GM12878 (cell line): ENCODE data around the gene NFATC2. TPM values are rescaled to one million over a fixed set of nuclear protein-coding genes. Genes with fewer than 3 reads are reported as not detected.
A peak's percentile ranks its signal among the peaks of the same experiment; 100 is the strongest.

Experiments used
- ATAC-seq: fragments of 200-7000 bp; cut with Tn5 transposase; 3 replicates; pipeline ENCODE4 v1.9.1; 2020; ENCODE audit warnings: mild to moderate bottlenecking, moderate library complexity
- BruUV-seq: library from RNA; stranded (reverse); fragments of 400-500 nt; replicated peaks from 2 replicates; lab custom pipeline; 2021; lab: Mats Ljungman, UMichigan
- CTCF ChIA-PET: fragments of 300-600 bp; sonication (Branson Sonifier 250); formaldehyde crosslinking; extraction: SDS; loops from one replicate; lab custom pipeline; 2021; ENCODE audit warnings: inconsistent platforms; lab: Yijun Ruan, JAX
- POLR2A ChIA-PET: fragments of 350-600 bp; formaldehyde crosslinking; extraction: SDS; loops from one replicate; lab custom pipeline; 2021; ENCODE audit warnings: inconsistent platforms; lab: Charles Lee
- RAD21 ChIA-PET: fragments of 300-600 bp; sonication (Branson Sonifier 250); formaldehyde crosslinking; loops from one replicate; lab custom pipeline; 2023; ENCODE audit warnings: antibody characterized with exemption; ENCODE audit not compliant: unreplicated experiment; lab: Charles Lee
- SMC1A ChIA-PET: fragments of 300-600 bp; sonication (Branson Sonifier 250); formaldehyde crosslinking; loops from one replicate; lab custom pipeline; 2023; ENCODE audit not compliant: unreplicated experiment, uncharacterized antibody; lab: Charles Lee
- DNase-seq: peaks from one replicate; pipeline ENCODE4 v3.0.0-alpha.2; 2011; ENCODE audit warnings: low read depth, low spot score
- FAIRE-seq: peaks from 3 replicates; lab custom pipeline; 2011; peaks lifted over from hg19 to GRCh38; lab: Jason Lieb, UNC
- H2AFZ ChIP-seq: 2 replicates; pipeline ENCODE4 v1.6.0; 2011; ENCODE audit warnings: low read depth, low read length, control low read depth; ENCODE audit not compliant: control insufficient read depth
- H3K27ac ChIP-seq: 2 replicates; pipeline ENCODE4 v1.5.1; 2011; ENCODE audit warnings: control low read depth; ENCODE audit not compliant: control insufficient read depth, insufficient read depth
- H3K27me3 ChIP-seq, 2 experiments: replicated peaks in 1 of 2; 2 replicates each; pipeline versions ENCODE4 v1.6.0 to v1.6.1; 2011; ENCODE audit warnings: low read length in 1 of 2; ENCODE audit not compliant: control insufficient read depth in 2 of 2, insufficient read depth in 2 of 2
- H3K36me3 ChIP-seq, 2 experiments: 2 replicates each; pipeline ENCODE4 v1.5.1; 2011; ENCODE audit warnings: low read length in 1 of 2; ENCODE audit not compliant: control insufficient read depth in 2 of 2, insufficient read depth in 2 of 2
- H3K4me1 ChIP-seq: 2 replicates; pipeline ENCODE4 v1.6.1; 2011; ENCODE audit warnings: mild to moderate bottlenecking, low read length, moderate library complexity, mixed read lengths; ENCODE audit not compliant: control insufficient read depth, insufficient read depth
- H3K4me2 ChIP-seq: 2 replicates; pipeline ENCODE4 v1.6.0; 2011; ENCODE audit warnings: control low read depth; ENCODE audit not compliant: control insufficient read depth, insufficient read depth
- H3K4me3 ChIP-seq: fragments of 200-600 bp; sonication (generic); 2 replicates; pipeline ENCODE4 v1.5.1; 2016
- H3K79me2 ChIP-seq: 2 replicates; pipeline ENCODE4 v1.6.0; 2011; ENCODE audit warnings: low read length; ENCODE audit not compliant: control insufficient read depth, insufficient read depth
- H3K9ac ChIP-seq: 2 replicates; pipeline ENCODE4 v1.8.0; 2011; ENCODE audit warnings: low read length, control low read depth, mixed read lengths; ENCODE audit not compliant: control insufficient read depth, insufficient read depth
- H3K9me3 ChIP-seq: replicated peaks from 3 replicates; pipeline ENCODE4 v1.5.1; 2011; ENCODE audit warnings: mild to moderate bottlenecking, low read length; ENCODE audit not compliant: control insufficient read depth, insufficient read depth
- H4K20me1 ChIP-seq: 2 replicates; pipeline ENCODE4 v1.6.0; 2011; ENCODE audit not compliant: control insufficient read depth, insufficient read depth
- IRF4 ChIP-seq: IDR thresholded peaks from 2 replicates; pipeline ENCODE4 v1.6.1; 2011; ENCODE audit warnings: low read depth, low read length
- JUNB ChIP-seq: IDR thresholded peaks from 2 replicates; pipeline ENCODE4 v1.6.1; 2016; ENCODE audit warnings: antibody characterized with exemption, mild to moderate bottlenecking
- WGBS: methylation state at CpG from one replicate; pipeline ENCODE4 v1.1.6; 2016; ENCODE audit warnings: low lambda C conversion rate; ENCODE audit not compliant: insufficient replicate concordance, insufficient coverage; ENCODE audit errors: missing lambda C conversion rate; 5-methylcytosine and 5-hydroxymethylcytosine counted together
- in situ Hi-C: fragments of 300-500 bp; cut with MboI; formaldehyde crosslinking; loops from 9 replicates; pipeline ENCODE4 v1.14.3; 2018; ENCODE audit warnings: mixed read lengths
- intact Hi-C: fragments of 100-400 bp; cut with micrococcal nuclease; formaldehyde crosslinking; loops from one replicate; pipeline ENCODE4 v1.14.2; 2022; ENCODE audit not compliant: unreplicated experiment
- polyA plus RNA-seq, 11 experiments: library from polyadenylated mRNA; depleted of rRNA in 4 of 11; unstranded in 6 of 11; stranded (reverse) in 5 of 11; fragments of >200 nt; fragmentation: Nextera tagmentation in 4 of 11; fragmentation: Illumina TruSeq in 1 of 11; extraction: Ambion mirVana in 4 of 11; extraction: Trizol in 1 of 11; gene quantifications; 1 replicate in 1 of 11; 2 replicates in 10 of 11; pipeline versions ENCODE4 v1.2.1 to v1.2.3, GENCODE V29; 2011 to 2016; ENCODE audit warnings: inconsistent platforms in 2 of 11, missing spikeins in 2 of 11, low read depth in 1 of 11
- total RNA-seq, 4 experiments: library from RNA; depleted of rRNA in 3 of 4; stranded (reverse); fragments of >200 nt in 3 of 4; fragmentation: Illumina TruSeq in 1 of 4; extraction: Trizol in 1 of 4; gene quantifications; 2 replicates each; pipeline versions ENCODE4 v1.2.1 to v1.2.3, GENCODE V29; 2013 to 2021
- TF ChIP-seq, protein P1 (sequence below): fragments of 450-650 bp; formaldehyde crosslinking; IDR thresholded peaks from 2 replicates; pipeline ENCODE4 v1.4.0; 2020; ENCODE audit warnings: mild to moderate bottlenecking, moderate library complexity
- TF ChIP-seq, protein P2 (sequence below): IDR thresholded peaks from 2 replicates; pipeline ENCODE4 v1.6.1; 2011; ENCODE audit warnings: borderline replicate concordance, low read depth, mild to moderate bottlenecking, moderate library complexity, low read length; ENCODE audit not compliant: insufficient read depth, poor library complexity, severe bottlenecking

Gene NFATC2
- total and polyA plus RNA-seq, 10 of the 15 experiments (the other 5 are each of a cell fraction or from before 2014, with no cell fraction given) = 3.3 to 20.0 (median 7.3) TPM

- TF ChIP-seq, protein P1, sequence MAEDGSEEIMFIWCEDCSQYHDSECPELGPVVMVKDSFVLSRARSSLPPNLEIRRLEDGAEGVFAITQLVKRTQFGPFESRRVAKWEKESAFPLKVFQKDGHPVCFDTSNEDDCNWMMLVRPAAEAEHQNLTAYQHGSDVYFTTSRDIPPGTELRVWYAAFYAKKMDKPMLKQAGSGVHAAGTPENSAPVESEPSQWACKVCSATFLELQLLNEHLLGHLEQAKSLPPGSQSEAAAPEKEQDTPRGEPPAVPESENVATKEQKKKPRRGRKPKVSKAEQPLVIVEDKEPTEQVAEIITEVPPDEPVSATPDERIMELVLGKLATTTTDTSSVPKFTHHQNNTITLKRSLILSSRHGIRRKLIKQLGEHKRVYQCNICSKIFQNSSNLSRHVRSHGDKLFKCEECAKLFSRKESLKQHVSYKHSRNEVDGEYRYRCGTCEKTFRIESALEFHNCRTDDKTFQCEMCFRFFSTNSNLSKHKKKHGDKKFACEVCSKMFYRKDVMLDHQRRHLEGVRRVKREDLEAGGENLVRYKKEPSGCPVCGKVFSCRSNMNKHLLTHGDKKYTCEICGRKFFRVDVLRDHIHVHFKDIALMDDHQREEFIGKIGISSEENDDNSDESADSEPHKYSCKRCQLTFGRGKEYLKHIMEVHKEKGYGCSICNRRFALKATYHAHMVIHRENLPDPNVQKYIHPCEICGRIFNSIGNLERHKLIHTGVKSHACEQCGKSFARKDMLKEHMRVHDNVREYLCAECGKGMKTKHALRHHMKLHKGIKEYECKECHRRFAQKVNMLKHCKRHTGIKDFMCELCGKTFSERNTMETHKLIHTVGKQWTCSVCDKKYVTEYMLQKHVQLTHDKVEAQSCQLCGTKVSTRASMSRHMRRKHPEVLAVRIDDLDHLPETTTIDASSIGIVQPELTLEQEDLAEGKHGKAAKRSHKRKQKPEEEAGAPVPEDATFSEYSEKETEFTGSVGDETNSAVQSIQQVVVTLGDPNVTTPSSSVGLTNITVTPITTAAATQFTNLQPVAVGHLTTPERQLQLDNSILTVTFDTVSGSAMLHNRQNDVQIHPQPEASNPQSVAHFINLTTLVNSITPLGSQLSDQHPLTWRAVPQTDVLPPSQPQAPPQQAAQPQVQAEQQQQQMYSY (CRISPR knock-in tag) = no peak
Observed at GRCh38 chr20:51438136-51438535, 104.4 kb downstream of the NFATC2 start (continued).

GRCh38 chr20:51437182-51437924, 105.2 kb downstream of the NFATC2 start:
- WGBS = 44% methylated on average over 7 of the region's 7 CpGs
- Histone ChIP-seq H3K9me3 (no peaks in the 10 kb centered on the region), H3K4me2 (no peak overlapping the region), H3K27ac (no peak overlapping the region), H3K4me3 (no peak overlapping the region), H3K27me3 (no peaks in the 10 kb centered on the region), H3K4me1 (peaks cover 18% of the 10 kb centered on the region), H3K36me3 (peaks cover 3 to 18% of the 10 kb centered on the region in 2 experiments), H4K20me1 (no peaks in the 10 kb centered on the region), H3K79me2 (no peaks in the 10 kb centered on the region), H3K9ac (no peak overlapping the region), H2AFZ (no peak overlapping the region)
- intact Hi-C loops (no loop called here), in situ Hi-C loops (loop anchor here (5.0 kb wide), 1 partner anchor 50 kb away; no protein-coding TSS in a partner anchor)
- ATAC-seq = peak; percentile 62
- peak; percentile 53 for TF ChIP-seq JUNB
- peak; percentile 83 for TF ChIP-seq IRF4
- TF ChIP-seq, protein P2, sequence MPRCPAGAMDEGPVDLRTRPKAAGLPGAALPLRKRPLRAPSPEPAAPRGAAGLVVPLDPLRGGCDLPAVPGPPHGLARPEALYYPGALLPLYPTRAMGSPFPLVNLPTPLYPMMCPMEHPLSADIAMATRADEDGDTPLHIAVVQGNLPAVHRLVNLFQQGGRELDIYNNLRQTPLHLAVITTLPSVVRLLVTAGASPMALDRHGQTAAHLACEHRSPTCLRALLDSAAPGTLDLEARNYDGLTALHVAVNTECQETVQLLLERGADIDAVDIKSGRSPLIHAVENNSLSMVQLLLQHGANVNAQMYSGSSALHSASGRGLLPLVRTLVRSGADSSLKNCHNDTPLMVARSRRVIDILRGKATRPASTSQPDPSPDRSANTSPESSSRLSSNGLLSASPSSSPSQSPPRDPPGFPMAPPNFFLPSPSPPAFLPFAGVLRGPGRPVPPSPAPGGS = no peak
- DNase-seq = no peak
- ChIA-PET SMC1A (interaction anchor here (1.1 kb wide), 1 partner anchor 117 kb away, joined by 3 read pairs; no protein-coding TSS in a partner anchor), RAD21 (interaction anchor here (1.3 kb wide), 1 partner anchor 52 kb away, joined by 4 read pairs; no protein-coding TSS in a partner anchor), CTCF (interaction anchor here (1.3 to 1.6 kb wide), 2 partner anchors 51 to 64 kb away, joined by 3 to 4 read pairs; no protein-coding TSS in a partner anchor), POLR2A (interaction anchor here (0.9 kb wide), 1 partner anchor 23 kb away, joined by 6 read pairs; no protein-coding TSS in a partner anchor)
- BruUV-seq = no TSS peak
- no peak for FAIRE-seq
